Endodermal cell (in vitro differentiated cells): ENCODE measurements around the gene YOD1. TPM values are rescaled to one million over a fixed set of nuclear protein-coding genes. Genes with fewer than 3 reads are reported as not detected.

Source experiments
- DNase-seq: peaks from one replicate; pipeline ENCODE4 v3.0.0-alpha.2; 2017
- H3K27ac ChIP-seq: 2 replicates; pipeline ENCODE4 v1.5.1; 2013; ENCODE audit warnings: mild to moderate bottlenecking, low read depth, low read length, moderate library complexity
- H3K27me3 ChIP-seq: 2 replicates; pipeline ENCODE4 v1.6.1; 2013; ENCODE audit warnings: mild to moderate bottlenecking, low read length, moderate library complexity; ENCODE audit not compliant: insufficient read depth, control insufficient read depth, poor library complexity, severe bottlenecking
- H3K36me3 ChIP-seq: 2 replicates; pipeline ENCODE4 v1.7.0; 2013; ENCODE audit warnings: mild to moderate bottlenecking, low read length, moderate library complexity; ENCODE audit not compliant: control insufficient read depth, insufficient read depth
- H3K4me1 ChIP-seq: one replicate; pipeline ENCODE4 v1.7.0; 2013; ENCODE audit warnings: low read length; ENCODE audit not compliant: control insufficient read depth, insufficient read depth
- H3K4me3 ChIP-seq: 2 replicates; pipeline ENCODE4 v1.5.1; 2013; ENCODE audit warnings: mild to moderate bottlenecking, low read length, moderate library complexity
- H3K9ac ChIP-seq: 2 replicates; pipeline ENCODE4 v1.6.1; 2013; ENCODE audit warnings: mild to moderate bottlenecking, low read length, moderate library complexity; ENCODE audit not compliant: poor library complexity, severe bottlenecking; ENCODE audit errors: extremely low read depth
- H3K9me3 ChIP-seq: 2 replicates; pipeline ENCODE4 v1.6.1; 2013; ENCODE audit warnings: mild to moderate bottlenecking, low read length, moderate library complexity; ENCODE audit not compliant: control insufficient read depth
- H3K27ac Mint-ChIP-seq: 2 replicates; pipeline ENCODE4 v1.8.0; 2020; ENCODE audit warnings: mixed read lengths
- H3K27me3 Mint-ChIP-seq: 2 replicates; pipeline ENCODE4 v1.8.0; 2021; ENCODE audit warnings: mild to moderate bottlenecking, mixed read lengths; ENCODE audit not compliant: insufficient read depth
- H3K36me3 Mint-ChIP-seq: 2 replicates; pipeline ENCODE4 v1.8.0; 2020; ENCODE audit warnings: low read depth, mixed read lengths
- H3K4me1 Mint-ChIP-seq: 2 replicates; pipeline ENCODE4 v1.8.0; 2020; ENCODE audit warnings: mixed read lengths
- H3K4me3 Mint-ChIP-seq: 2 replicates; pipeline ENCODE4 v1.8.0; 2020; ENCODE audit warnings: mild to moderate bottlenecking, moderate library complexity, mixed read lengths
- H3K9me3 Mint-ChIP-seq: 2 replicates; pipeline ENCODE4 v1.8.0; 2020; ENCODE audit warnings: mild to moderate bottlenecking, mixed read lengths
- WGBS, 2 experiments: methylation state at CpG; one replicate each; pipeline versions ENCODE4 v1.1.5 to v1.1.7; 2013; ENCODE audit warnings: missing lambda C conversion rate in 2 of 2, mixed read lengths in 1 of 2; ENCODE audit not compliant: insufficient coverage in 1 of 2, insufficient read length in 1 of 2; 5-methylcytosine and 5-hydroxymethylcytosine counted together
- total RNA-seq, 2 donors: library from RNA; stranded (reverse); fragmentation: NEBNext Ultra II Directional in 1 of 2; extraction: Animal tissue kit (Norgen Biotek cat#: 25700) in 1 of 2; gene quantifications; 2 replicates in 1 of 2; 3 replicates in 1 of 2; pipeline ENCODE4 v1.2.1, GENCODE V29; 2021
- TF ChIP-seq, protein P1 (sequence below): fragments of 200-600 bp; sonication (generic); conservative IDR thresholded peaks from 2 replicates; pipeline ENCODE4 v1.5.0; 2021; ENCODE audit warnings: antibody characterized with exemption, mild to moderate bottlenecking

YOD1 gene
- total RNA-seq, 2 donors from 2014 or later: 10.8 to 18.8 TPM

- Mint-ChIP-seq H3K27ac (no peak overlapping the region), H3K36me3 (no peaks in the 10 kb centered on the region), H3K4me3 (no peak overlapping the region), H3K27me3 (no peaks in the 10 kb centered on the region), H3K4me1 (peaks cover 15% of the 10 kb centered on the region), H3K9me3 (no peaks in the 10 kb centered on the region)
- no peaks in the 10 kb centered on the region for H3K27me3 ChIP-seq
- no peak overlapping the region for H3K27ac ChIP-seq
- no peak for DNase-seq
- no peak overlapping the region for H3K9ac ChIP-seq
- 91 to 93% methylated on average over 4 to 5 of the region's 5 CpGs for WGBS, 2 experiments
- peaks cover 5% of the 10 kb centered on the region for H3K4me1 ChIP-seq
- H3K36me3 ChIP-seq: no peaks in the 10 kb centered on the region
- TF ChIP-seq, protein P1, sequence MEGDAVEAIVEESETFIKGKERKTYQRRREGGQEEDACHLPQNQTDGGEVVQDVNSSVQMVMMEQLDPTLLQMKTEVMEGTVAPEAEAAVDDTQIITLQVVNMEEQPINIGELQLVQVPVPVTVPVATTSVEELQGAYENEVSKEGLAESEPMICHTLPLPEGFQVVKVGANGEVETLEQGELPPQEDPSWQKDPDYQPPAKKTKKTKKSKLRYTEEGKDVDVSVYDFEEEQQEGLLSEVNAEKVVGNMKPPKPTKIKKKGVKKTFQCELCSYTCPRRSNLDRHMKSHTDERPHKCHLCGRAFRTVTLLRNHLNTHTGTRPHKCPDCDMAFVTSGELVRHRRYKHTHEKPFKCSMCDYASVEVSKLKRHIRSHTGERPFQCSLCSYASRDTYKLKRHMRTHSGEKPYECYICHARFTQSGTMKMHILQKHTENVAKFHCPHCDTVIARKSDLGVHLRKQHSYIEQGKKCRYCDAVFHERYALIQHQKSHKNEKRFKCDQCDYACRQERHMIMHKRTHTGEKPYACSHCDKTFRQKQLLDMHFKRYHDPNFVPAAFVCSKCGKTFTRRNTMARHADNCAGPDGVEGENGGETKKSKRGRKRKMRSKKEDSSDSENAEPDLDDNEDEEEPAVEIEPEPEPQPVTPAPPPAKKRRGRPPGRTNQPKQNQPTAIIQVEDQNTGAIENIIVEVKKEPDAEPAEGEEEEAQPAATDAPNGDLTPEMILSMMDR: no peak
- no peak overlapping the region for H3K4me3 ChIP-seq
- no peaks in the 10 kb centered on the region for H3K9me3 ChIP-seq
These were observed 50.2 kb downstream of the YOD1 start for GRCh38 chr1:207000651-207001291.

- Mint-ChIP-seq H3K27ac (no peak overlapping the region), H3K27me3 (no peaks in the 10 kb centered on the region), H3K4me1 (peaks cover 13% of the 10 kb centered on the region), H3K4me3 (no peak overlapping the region), H3K36me3 (no peaks in the 10 kb centered on the region), H3K9me3 (no peaks in the 10 kb centered on the region)
- H3K27me3 ChIP-seq: no peaks in the 10 kb centered on the region
- no peak overlapping the region for H3K27ac ChIP-seq
- peaks cover 5% of the 10 kb centered on the region for H3K4me1 ChIP-seq
- DNase-seq: no peak
- 91% methylated on average over 2 of the region's 2 CpGs; no CpG with 5 or more reads in 1 of the 2 experiments for WGBS, 2 experiments
- H3K9ac ChIP-seq: no peak overlapping the region
- H3K4me3 ChIP-seq: no peak overlapping the region
- TF ChIP-seq, protein P1: no peak
- H3K36me3 ChIP-seq: no peaks in the 10 kb centered on the region
- H3K9me3 ChIP-seq: no peaks in the 10 kb centered on the region
These were observed 52.2 kb downstream of the YOD1 start for GRCh38 chr1:206998816-206999215.

Other genes with a start within 250 kb of the YOD1 start
- not detected for gene IL20, start 185.6 kb downstream of the YOD1 start, total RNA-seq
- not detected for gene IL24, start 153.8 kb downstream of the YOD1 start, total RNA-seq
- not detected for gene FCMR, start 129.3 kb downstream of the YOD1 start, total RNA-seq
- gene PIGR, start 104.7 kb downstream of the YOD1 start, total RNA-seq: not detected
- gene FCAMR, start 80.7 kb downstream of the YOD1 start, total RNA-seq: not detected
- gene C1orf116, start 18.5 kb downstream of the YOD1 start, total RNA-seq: under 1 TPM; 0.55 to 0.60 TPM
- gene PFKFB2, start 2.1 kb upstream of the YOD1 start, total RNA-seq: 10 to 100 TPM; 11.2 to 13.4 TPM
- gene C4BPB, start 37.7 kb upstream of the YOD1 start, total RNA-seq: not detected
- gene C4BPA, start 53.0 kb upstream of the YOD1 start, total RNA-seq: not detected